HepG2 (cell line): Measurements from ENCODE around the gene DSCAML1. TPM values are rescaled to one million over a fixed set of nuclear protein-coding genes. Genes with fewer than 3 reads are reported as not detected.

ENCODE experiments used
- ATAC-seq: fragments of 200-7000 bp; cut with Tn5 transposase; 3 replicates; pipeline ENCODE4 v1.9.1; 2020; ENCODE audit warnings: mild to moderate bottlenecking, moderate library complexity
- BruUV-seq: library from RNA; stranded (reverse); fragments of 400-500 nt; replicated peaks from 2 replicates; lab custom pipeline; 2021; lab: Mats Ljungman, UMichigan
- CTCF ChIA-PET: fragments of 300-600 bp; formaldehyde crosslinking; extraction: SDS; loops from one replicate; lab custom pipeline; 2021; ENCODE audit warnings: low total read pairs, inconsistent platforms, low intra/inter-chr PET ratio; lab: Yijun Ruan, JAX
- POLR2A ChIA-PET: fragments of 350-600 bp; sonication (Branson Sonifier 250); formaldehyde crosslinking; loops from one replicate; lab custom pipeline; 2020; ENCODE audit warnings: antibody characterized with exemption, inconsistent platforms; lab: Yijun Ruan, JAX
- DNase-seq: peaks from one replicate; pipeline ENCODE4 v3.0.0-alpha.2; 2015; ENCODE audit warnings: low spot score
- FAIRE-seq: peaks from 3 replicates; lab custom pipeline; 2011; peaks lifted over from hg19 to GRCh38; lab: Jason Lieb, UNC
- H2AFZ ChIP-seq: one replicate; pipeline ENCODE4 v1.6.1; 2011; ENCODE audit warnings: low read length, inconsistent platforms
- H3K27ac ChIP-seq: fragments of 300-600 bp; 3 replicates; pipeline ENCODE4 v1.8.0; 2011; ENCODE audit warnings: mixed run types, mild to moderate bottlenecking, mixed read lengths, low read length, inconsistent platforms; ENCODE audit not compliant: insufficient read depth; ENCODE audit errors: extremely low read length
- H3K27me3 ChIP-seq, 2 experiments: fragments of 200-600 bp in 1 of 2; 2 replicates in 1 of 2; 3 replicates in 1 of 2; pipeline versions ENCODE4 v1.6.0 to v1.8.0; 2011; ENCODE audit warnings: low read length in 2 of 2, mild to moderate bottlenecking in 2 of 2, moderate library complexity in 2 of 2, inconsistent platforms in 1 of 2; ENCODE audit not compliant: insufficient read depth in 2 of 2, control insufficient read depth in 1 of 2
- H3K36me3 ChIP-seq, 2 experiments: fragments of 200-600 bp in 1 of 2; replicated peaks in 1 of 2; 2 replicates in 1 of 2; 3 replicates in 1 of 2; pipeline versions ENCODE4 v1.5.1 to v1.8.0; 2011; ENCODE audit warnings: low read length in 2 of 2, inconsistent platforms in 1 of 2; ENCODE audit not compliant: insufficient read depth in 2 of 2, control insufficient read depth in 1 of 2
- H3K4me1 ChIP-seq: 2 replicates; pipeline ENCODE4 v1.5.1; 2012; ENCODE audit warnings: low read length, inconsistent platforms; ENCODE audit not compliant: insufficient read depth
- H3K4me2 ChIP-seq: 2 replicates; pipeline ENCODE4 v1.6.0; 2011; ENCODE audit warnings: low read depth, low read length, inconsistent platforms
- H3K4me3 ChIP-seq, 3 experiments: fragments of 200-600 bp in 1 of 3; sonication (generic), shearing (Covaris generic) in 1 of 3; replicated peaks in 1 of 3; 2 replicates each; pipeline ENCODE4 v1.5.1; 2011 to 2016; ENCODE audit warnings: low read length in 3 of 3, inconsistent platforms in 2 of 3, low read depth in 2 of 3, mild to moderate bottlenecking in 2 of 3, control low read depth in 1 of 3, mixed read lengths in 1 of 3; ENCODE audit not compliant: insufficient read depth in 1 of 3
- H3K79me2 ChIP-seq: one replicate; pipeline ENCODE4 v1.6.1; 2011; ENCODE audit warnings: low read length, inconsistent platforms; ENCODE audit not compliant: insufficient read depth
- H3K9ac ChIP-seq: 2 replicates; pipeline ENCODE4 v1.6.0; 2011; ENCODE audit warnings: mild to moderate bottlenecking, low read depth, low read length, inconsistent platforms; ENCODE audit not compliant: insufficient read depth
- H3K9me3 ChIP-seq: 2 replicates; pipeline ENCODE4 v1.5.1; 2012; ENCODE audit warnings: mild to moderate bottlenecking, low read length
- H4K20me1 ChIP-seq: 2 replicates; pipeline ENCODE4 v1.6.0; 2011; ENCODE audit warnings: inconsistent platforms, mild to moderate bottlenecking, low read length, moderate library complexity; ENCODE audit not compliant: insufficient read depth
- ATF7 ChIP-seq, 2 experiments: fragments of 450-650 bp in 1 of 2; sonication (generic) in 1 of 2; formaldehyde crosslinking in 1 of 2; IDR thresholded peaks; 2 replicates each; pipeline versions ENCODE4 v1.4.0 to v1.6.1; 2016 to 2020; ENCODE audit warnings: antibody characterized with exemption in 1 of 2, mild to moderate bottlenecking in 1 of 2, missing genetic modification reagents in 1 of 2
- DMTF1 ChIP-seq: sonication (generic); formaldehyde crosslinking; IDR thresholded peaks from 2 replicates; pipeline ENCODE4 v1.4.0; 2020; ENCODE audit warnings: mild to moderate bottlenecking, missing genetic modification reagents
- GPBP1L1 ChIP-seq: sonication (generic); formaldehyde crosslinking; IDR thresholded peaks from 2 replicates; pipeline ENCODE4 v1.5.0; 2020; ENCODE audit warnings: mild to moderate bottlenecking, missing genetic modification reagents
- KDM6A ChIP-seq: IDR thresholded peaks from 2 replicates; pipeline ENCODE4 v1.6.1; 2016; ENCODE audit warnings: low read depth
- SALL1 ChIP-seq: sonication (generic); formaldehyde crosslinking; IDR thresholded peaks from 2 replicates; pipeline ENCODE4 v1.8.0; 2022; ENCODE audit warnings: mild to moderate bottlenecking, missing genetic modification reagents
- SETDB1 ChIP-seq: sonication (generic); formaldehyde crosslinking; IDR thresholded peaks from 2 replicates; pipeline ENCODE4 v1.5.1; 2020; ENCODE audit warnings: missing genetic modification reagents, mild to moderate bottlenecking, borderline replicate concordance
- ZBTB49 ChIP-seq: sonication (generic); formaldehyde crosslinking; IDR thresholded peaks from 2 replicates; pipeline ENCODE4 v1.4.0; 2020; ENCODE audit warnings: missing genetic modification reagents, borderline replicate concordance
- ZNF512 ChIP-seq: sonication (generic); formaldehyde crosslinking; IDR thresholded peaks from 2 replicates; pipeline ENCODE4 v1.4.0; 2020; ENCODE audit warnings: mild to moderate bottlenecking, missing genetic modification reagents
- ZNF782 ChIP-seq: sonication (generic); formaldehyde crosslinking; IDR thresholded peaks from 2 replicates; pipeline ENCODE4 v1.4.0; 2020; ENCODE audit warnings: missing genetic modification reagents, mild to moderate bottlenecking, borderline replicate concordance
- WGBS: methylation state at CpG from one replicate; pipeline ENCODE4 v1.1.6; 2017; ENCODE audit warnings: low lambda C conversion rate; 5-methylcytosine and 5-hydroxymethylcytosine counted together
- in situ Hi-C: cut with HindIII; loops from 2 replicates; pipeline ENCODE4 v1.10.0; 2017; ENCODE audit warnings: low pct_unique_long_range_greater_than_20kb; ENCODE audit not compliant: extremely low pct_ligation_motif_present
- intact Hi-C: fragments of 100-400 bp; cut with micrococcal nuclease; formaldehyde crosslinking; loops from one replicate; pipeline ENCODE4 v1.10.0; 2022; ENCODE audit not compliant: unreplicated experiment
- polyA plus RNA-seq, 8 experiments: library from polyadenylated mRNA; depleted of rRNA in 3 of 8; stranded (reverse) in 7 of 8; unstranded in 1 of 8; fragments of >200 nt; fragmentation: Illumina TruSeq in 4 of 8; extraction: Trizol in 4 of 8; gene quantifications; 2 replicates each; pipeline versions ENCODE4 v1.2.1 to v1.2.3, GENCODE V29; 2011 to 2016; ENCODE audit warnings: low read depth in 4 of 8, missing spikeins in 1 of 8, mixed read lengths in 1 of 8; ENCODE audit not compliant: insufficient read depth in 1 of 8
- total RNA-seq, 5 experiments: library from RNA; depleted of rRNA; stranded (reverse); fragments of >200 nt; fragmentation: Illumina TruSeq; extraction: Trizol; gene quantifications; 2 replicates each; pipeline ENCODE4 v1.2.3, GENCODE V29; 2016; ENCODE audit warnings: low read depth in 1 of 5

Gene DSCAML1
- total and polyA plus RNA-seq, 2 of the 13 experiments (the other 11 are each of a cell fraction or from before 2014, with no cell fraction given) = 0.29 to 0.40 TPM

- TF ChIP-seq SALL1 (no peak), GPBP1L1 (no peak), SETDB1 (CRISPR knock-in tag) (no peak), DMTF1 (no peak), ZNF782 (CRISPR knock-in tag) (no peak), ZBTB49 (no peak), KDM6A (CRISPR knock-in tag) (no peak), ZNF512 (no peak), ATF7 (IDR thresholded peaks at IDR 0.05) (no peak), ATF7 (CRISPR knock-in tag; IDR thresholded peaks at IDR 0.05) (no peak)
- no TSS peak for BruUV-seq
- ATAC-seq = no peak
These were observed 384.8 kb downstream of the DSCAML1 start for GRCh38 chr11:117412176-117412575.

More at GRCh38 chr11:117412176-117412575, 384.8 kb downstream of the DSCAML1 start:
- no peak overlapping the region for H3K4me2 ChIP-seq
- DNase-seq (no peak), FAIRE-seq (no peak)
- no peaks in the 10 kb centered on the region for H3K27me3 ChIP-seq
- in situ Hi-C loops (no loop called here), intact Hi-C loops (loop anchor here (5.0 kb wide), 1 partner anchor 180 kb away; the partner anchor contains the start of genes PCSK7 and RNF214)
- H3K36me3 ChIP-seq = peaks cover 1 to 4% of the 10 kb centered on the region in 2 experiments; a peak in 1 of 5 replicates
- no peak overlapping the region for H2AFZ ChIP-seq
- no peaks in the 10 kb centered on the region for H3K9me3 ChIP-seq
- H4K20me1 ChIP-seq = no peaks in the 10 kb centered on the region
- H3K4me3 ChIP-seq = no peak overlapping the region
- H3K79me2 ChIP-seq = no peaks in the 10 kb centered on the region
- no peak overlapping the region for H3K9ac ChIP-seq
- WGBS = 95% methylated on average over 8 of the region's 10 CpGs
- H3K27ac ChIP-seq = no peak overlapping the region
- ChIA-PET POLR2A (no interaction called here), CTCF (no interaction called here)
- H3K4me1 ChIP-seq = peaks cover 18% of the 10 kb centered on the region
